ENCODE measurements around the gene FBXW9. TPM values are rescaled to one million over a fixed set of nuclear protein-coding genes. Genes with fewer than 3 reads are reported as not detected.
A peak's percentile ranks its signal among the peaks of the same experiment; 100 is the strongest.

Gene FBXW9
- total RNA-seq, 1 experiment from 2014 or later = 14.0 TPM

GRCh38 chr19:12720851-12721655 lies 24.6 kb upstream of the FBXW9 start:
- ATAC-seq = no peak
- H3K4me3 ChIP-seq (replicated peaks in 1 of 2; ENCODE audit: low read depth in 1 of 2, low read length in 2 of 2) = peak overlapping the region; percentile 82 to 93
- ChIA-PET RAD21 (ENCODE audit: low non-redundant PET in 1 of 2, low total read pairs in 2 of 2, uncharacterized antibody in 2 of 2, unreplicated experiment in 2 of 2) (no interaction called here), CTCF (interaction anchor here (0.6 to 1.3 kb wide), 5 partner anchors 12 to 324 kb away, joined by 3 read pairs; no protein-coding TSS in a partner anchor), POLR2A (interaction anchor here (2.5 to 3.9 kb wide), 3 partner anchors 13 to 71 kb away, joined by 15 to 32 read pairs (median 23); partner anchors contain the start of genes GET3 and JUNB)
- no peaks in the 10 kb centered on the region for H3K27me3 ChIP-seq (ENCODE audit: insufficient read depth, low read length)
- peak overlapping the region; percentile 78 for H3K4me2 ChIP-seq (ENCODE audit: low read length)
- H4K20me1 ChIP-seq (ENCODE audit: insufficient read depth) = no peaks in the 10 kb centered on the region
- peaks cover 75% of the 10 kb centered on the region for H3K79me2 ChIP-seq (ENCODE audit: insufficient read depth, low read length)
- DNase-seq (ENCODE audit: low read depth, low spot score) = no peak
- peak overlapping the region; percentile 88 for H3K27ac ChIP-seq (ENCODE audit: low read depth, low read length)
- no TSS peak for BruUV-seq (replicated peaks)
- intact Hi-C loops (cut with micrococcal nuclease) = no loop called here
- no peaks in the 10 kb centered on the region for H3K9me3 ChIP-seq (ENCODE audit: control insufficient read depth in 1 of 2, insufficient read depth in 1 of 2, low read depth in 1 of 2, low read length in 2 of 2)
- H3K36me3 ChIP-seq (ENCODE audit: control insufficient read depth in 1 of 2, insufficient read depth in 2 of 2, low read length in 2 of 2) = peaks cover 5 to 27% of the 10 kb centered on the region in 2 experiments; a peak in 2 of 4 replicates
- H3K9ac ChIP-seq (ENCODE audit: low read length) = peak overlapping the region; percentile 93
- no peak for TF ChIP-seq POLR2AphosphoS5 (IDR thresholded peaks at IDR 0.05; ENCODE audit: low read depth, low read length)
- TF ChIP-seq, protein P1, sequence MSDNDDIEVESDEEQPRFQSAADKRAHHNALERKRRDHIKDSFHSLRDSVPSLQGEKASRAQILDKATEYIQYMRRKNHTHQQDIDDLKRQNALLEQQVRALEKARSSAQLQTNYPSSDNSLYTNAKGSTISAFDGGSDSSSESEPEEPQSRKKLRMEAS (IDR thresholded peaks at IDR 0.05) = no peak
- no peak for TF ChIP-seq REST (IDR thresholded peaks at IDR 0.05; ENCODE audit: low read depth)
- TF ChIP-seq EZH2phosphoT487 (IDR thresholded peaks at IDR 0.05; ENCODE audit: borderline replicate concordance) = no peak
- TF ChIP-seq CEBPB (IDR thresholded peaks at IDR 0.05; ENCODE audit: low read depth) = no peak
- TF ChIP-seq RAD21 (IDR thresholded peaks at IDR 0.05; ENCODE audit: low read depth) = no peak
- no peak for TF ChIP-seq EGR1 (IDR thresholded peaks at IDR 0.05; ENCODE audit: low read depth)
- TF ChIP-seq, protein P2, sequence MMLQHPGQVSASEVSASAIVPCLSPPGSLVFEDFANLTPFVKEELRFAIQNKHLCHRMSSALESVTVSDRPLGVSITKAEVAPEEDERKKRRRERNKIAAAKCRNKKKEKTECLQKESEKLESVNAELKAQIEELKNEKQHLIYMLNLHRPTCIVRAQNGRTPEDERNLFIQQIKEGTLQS (IDR thresholded peaks at IDR 0.05) = no peak
- TF ChIP-seq ELF1 (IDR thresholded peaks at IDR 0.05; ENCODE audit: borderline replicate concordance, low read depth) = no peak
- no peak for TF ChIP-seq FOSL1 (IDR thresholded peaks at IDR 0.05; ENCODE audit: low read depth)
- no peak for TF ChIP-seq SP1 (IDR thresholded peaks at IDR 0.05; ENCODE audit: low read depth)
- no peak for TF ChIP-seq EZH2 (IDR thresholded peaks at IDR 0.05)
- no peak for TF ChIP-seq POLR2A (IDR thresholded peaks at IDR 0.05; ENCODE audit: borderline replicate concordance, extremely low read depth, insufficient read depth, insufficient read length)
- TF ChIP-seq TCF7L2 (IDR thresholded peaks at IDR 0.05; ENCODE audit: borderline replicate concordance, extremely low read depth, insufficient read depth, insufficient read length) = no peak
- TF ChIP-seq ZFX (IDR thresholded peaks at IDR 0.05) = no peak
- no peak for TF ChIP-seq CTCF (IDR thresholded peaks at IDR 0.05 in 2 of 3, conservative IDR thresholded peaks at IDR 0.05 in 1 of 3; ENCODE audit: borderline replicate concordance in 1 of 3, insufficient read depth in 1 of 3, low read depth in 2 of 3, low read length in 2 of 3)
- no peak for TF ChIP-seq SIN3A (IDR thresholded peaks at IDR 0.05; ENCODE audit: low read depth)
- H3K4me1 ChIP-seq (ENCODE audit: control insufficient read depth in 1 of 2, insufficient read depth in 2 of 2, low read length in 2 of 2) = peaks cover 0 to 36% of the 10 kb centered on the region in 2 experiments; a peak in 3 of 4 replicates
- H3K9me2 ChIP-seq (ENCODE audit: insufficient read depth) = no peaks in the 10 kb centered on the region
- H2AFZ ChIP-seq (ENCODE audit: low read depth, low read length, poor library complexity, severe bottlenecking) = no peak overlapping the region
